Lower lobe of right lung (tissue), 2 donors: ENCODE data around the gene MFRP. TPM values are rescaled to one million over a fixed set of nuclear protein-coding genes. Genes with fewer than 3 reads are reported as not detected.

Source experiments
- ATAC-seq, 2 donors: fragments of 200-7000 bp; cut with Tn5 transposase; one replicate each; pipeline ENCODE4 v1.9.1; 2020 to 2022; ENCODE audit warnings: mild to moderate bottlenecking in 2 of 2, moderate library complexity in 2 of 2
- DNase-seq: peaks from one replicate; pipeline ENCODE4 v3.0.0-alpha.2; 2020
- H3K27ac ChIP-seq: fragments of 200-600 bp; one replicate; pipeline ENCODE4 v1.8.0; 2022
- H3K27me3 ChIP-seq: fragments of 200-600 bp; one replicate; pipeline ENCODE4 v1.8.0; 2022; ENCODE audit warnings: low read depth
- H3K36me3 ChIP-seq: fragments of 200-600 bp; one replicate; pipeline ENCODE4 v1.8.0; 2022; ENCODE audit warnings: mild to moderate bottlenecking
- H3K4me1 ChIP-seq: fragments of 200-600 bp; one replicate; pipeline ENCODE4 v1.8.0; 2022
- H3K4me3 ChIP-seq: fragments of 200-600 bp; one replicate; pipeline ENCODE4 v1.8.0; 2022; ENCODE audit warnings: mild to moderate bottlenecking
- H3K9me3 ChIP-seq: fragments of 200-600 bp; one replicate; pipeline ENCODE4 v1.8.0; 2022
- intact Hi-C: fragments of 100-400 bp; cut with DNase I; formaldehyde crosslinking; loops from one replicate; pipeline ENCODE4 v1.11.0; 2022
- total RNA-seq: library from RNA; stranded (reverse); fragmentation: NEBNext Ultra II Directional; extraction: Animal tissue kit (Norgen Biotek cat#: 25700); gene quantifications from one replicate; pipeline ENCODE4 v1.2.1, GENCODE V29; 2021
- TF ChIP-seq, protein P1 (sequence below): fragments of 200-600 bp; IDR thresholded peaks from one replicate; pipeline ENCODE4 v1.8.0; 2022; ENCODE audit warnings: antibody characterized with exemption, mild to moderate bottlenecking
- donor health status: DM: no; HTN: yes; CAD: no; lungs with severe emphysema.

Gene MFRP
- total RNA-seq, 1 donor from 2014 or later, result not detected

DNA sequence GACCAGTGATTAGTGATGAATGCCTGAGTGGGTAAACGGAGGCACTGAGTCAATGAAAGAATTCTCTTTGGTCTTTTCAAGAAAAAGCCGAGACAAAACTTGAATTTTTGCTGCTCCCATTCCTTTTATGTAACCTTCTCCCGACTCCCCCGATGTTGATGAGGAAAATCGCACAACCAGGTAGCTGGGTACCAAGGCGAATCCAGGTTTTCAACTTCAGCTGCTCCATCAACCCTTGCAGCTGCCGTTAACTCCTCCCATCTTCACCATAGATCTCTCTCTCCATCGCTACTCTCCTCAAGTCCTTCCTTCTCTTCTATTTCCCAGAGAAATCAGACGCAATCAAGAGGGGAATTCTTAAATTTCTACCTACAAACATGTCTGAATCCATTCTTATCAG lies 35.6 kb upstream of the MFRP start:
- Histone ChIP-seq H3K27me3 (no peaks in the 10 kb centered on the region), H3K27ac (peak overlapping the region; percentile 66), H3K4me1 (peaks cover 14% of the 10 kb centered on the region), H3K36me3 (no peaks in the 10 kb centered on the region), H3K9me3 (no peaks in the 10 kb centered on the region), H3K4me3 (peak overlapping the region; percentile 51)
- no peak for ATAC-seq
- intact Hi-C loops, result no loop called here
- no peak for DNase-seq
- TF ChIP-seq, protein P1, sequence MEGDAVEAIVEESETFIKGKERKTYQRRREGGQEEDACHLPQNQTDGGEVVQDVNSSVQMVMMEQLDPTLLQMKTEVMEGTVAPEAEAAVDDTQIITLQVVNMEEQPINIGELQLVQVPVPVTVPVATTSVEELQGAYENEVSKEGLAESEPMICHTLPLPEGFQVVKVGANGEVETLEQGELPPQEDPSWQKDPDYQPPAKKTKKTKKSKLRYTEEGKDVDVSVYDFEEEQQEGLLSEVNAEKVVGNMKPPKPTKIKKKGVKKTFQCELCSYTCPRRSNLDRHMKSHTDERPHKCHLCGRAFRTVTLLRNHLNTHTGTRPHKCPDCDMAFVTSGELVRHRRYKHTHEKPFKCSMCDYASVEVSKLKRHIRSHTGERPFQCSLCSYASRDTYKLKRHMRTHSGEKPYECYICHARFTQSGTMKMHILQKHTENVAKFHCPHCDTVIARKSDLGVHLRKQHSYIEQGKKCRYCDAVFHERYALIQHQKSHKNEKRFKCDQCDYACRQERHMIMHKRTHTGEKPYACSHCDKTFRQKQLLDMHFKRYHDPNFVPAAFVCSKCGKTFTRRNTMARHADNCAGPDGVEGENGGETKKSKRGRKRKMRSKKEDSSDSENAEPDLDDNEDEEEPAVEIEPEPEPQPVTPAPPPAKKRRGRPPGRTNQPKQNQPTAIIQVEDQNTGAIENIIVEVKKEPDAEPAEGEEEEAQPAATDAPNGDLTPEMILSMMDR, result no peak

DNA sequence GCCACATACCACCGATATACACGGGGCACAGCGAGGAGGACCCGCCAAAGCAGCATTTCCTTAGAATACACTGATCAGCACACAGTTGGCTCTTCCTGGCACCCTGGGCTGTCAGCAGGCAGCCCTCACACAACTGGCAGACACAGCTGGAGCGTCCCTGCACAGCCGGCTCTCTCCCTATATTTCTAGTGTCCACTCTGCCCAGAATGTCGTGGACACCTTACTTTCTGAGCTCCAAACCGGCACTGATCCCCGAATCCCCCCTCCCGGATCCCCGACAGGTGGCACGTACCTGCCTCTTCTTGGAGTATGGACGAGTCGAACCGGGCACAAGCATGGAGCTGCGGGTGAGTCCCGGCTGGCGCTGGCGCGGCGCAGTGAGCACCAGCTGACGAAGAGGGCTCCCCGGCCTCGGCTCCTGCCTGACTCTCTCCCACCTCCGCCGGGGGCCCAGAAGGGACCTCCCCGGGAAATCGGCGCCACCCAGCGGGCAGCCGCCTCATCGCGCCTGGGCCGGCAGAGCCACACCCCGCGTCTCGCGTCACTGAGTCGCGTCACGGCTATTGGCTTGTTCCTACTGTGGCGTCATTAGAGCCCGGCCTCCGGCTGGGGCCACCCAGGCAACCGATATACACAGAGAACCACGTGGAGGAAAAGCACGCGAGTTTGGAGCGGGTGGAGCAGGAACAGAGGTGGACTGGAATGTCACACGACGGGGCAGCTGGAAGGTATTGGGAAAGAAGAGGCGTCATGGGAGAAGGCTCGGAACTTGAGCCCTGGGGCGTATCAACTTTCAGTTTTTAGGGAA lies 34.9 kb upstream of the MFRP start, which contains the start of gene USP2:
USP2 (minus strand) TSS at position 510 of the 808 bp plus-strand sequence. CDS start 8,210 bp downstream, outside the sequence.
- TF ChIP-seq, protein P1, result peak; percentile 89
- DNase-seq (peak; percentile 98), ATAC-seq (peak; percentile 98 to 99)
- Histone ChIP-seq H3K4me3 (peak within 1 kb of the TSS; percentile 51), H3K27me3 (no peaks in the 10 kb centered on the region), H3K27ac (peak within 1 kb of the TSS; percentile 66), H3K9me3 (no peaks in the 10 kb centered on the region), H3K4me1 (peaks cover 20% of the 10 kb centered on the region), H3K36me3 (no peaks in the 10 kb centered on the region)
- intact Hi-C loops, result no loop called here

DNA sequence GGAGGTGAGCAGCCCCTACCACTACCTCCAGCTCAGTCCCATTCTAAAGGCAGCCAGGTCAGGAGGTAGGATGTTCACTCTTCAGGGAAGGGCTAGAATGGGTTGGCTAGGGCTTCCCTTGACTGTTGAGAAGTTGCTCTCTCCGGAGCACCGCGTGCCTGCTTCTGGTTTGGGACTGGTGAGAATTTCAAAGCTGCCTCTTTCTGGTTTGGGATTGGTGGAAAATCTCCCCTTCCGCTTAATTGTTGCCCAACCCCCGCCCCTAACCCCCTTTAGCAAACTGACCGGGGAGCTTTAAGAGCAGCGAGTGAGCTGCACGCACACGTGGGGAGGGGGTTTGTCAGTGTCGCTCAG lies 34.3 kb upstream of the MFRP start:
- TF ChIP-seq, protein P1, result no peak
- ATAC-seq, result no peak
- peaks cover 26% of the 10 kb centered on the region for H3K4me1 ChIP-seq
- DNase-seq, result no peak
- H3K27me3 ChIP-seq, result no peaks in the 10 kb centered on the region
- no peaks in the 10 kb centered on the region for H3K9me3 ChIP-seq
- peak overlapping the region; percentile 66 for H3K27ac ChIP-seq
- no peaks in the 10 kb centered on the region for H3K36me3 ChIP-seq
- peak overlapping the region; percentile 51 for H3K4me3 ChIP-seq
- intact Hi-C loops, result no loop called here

DNA sequence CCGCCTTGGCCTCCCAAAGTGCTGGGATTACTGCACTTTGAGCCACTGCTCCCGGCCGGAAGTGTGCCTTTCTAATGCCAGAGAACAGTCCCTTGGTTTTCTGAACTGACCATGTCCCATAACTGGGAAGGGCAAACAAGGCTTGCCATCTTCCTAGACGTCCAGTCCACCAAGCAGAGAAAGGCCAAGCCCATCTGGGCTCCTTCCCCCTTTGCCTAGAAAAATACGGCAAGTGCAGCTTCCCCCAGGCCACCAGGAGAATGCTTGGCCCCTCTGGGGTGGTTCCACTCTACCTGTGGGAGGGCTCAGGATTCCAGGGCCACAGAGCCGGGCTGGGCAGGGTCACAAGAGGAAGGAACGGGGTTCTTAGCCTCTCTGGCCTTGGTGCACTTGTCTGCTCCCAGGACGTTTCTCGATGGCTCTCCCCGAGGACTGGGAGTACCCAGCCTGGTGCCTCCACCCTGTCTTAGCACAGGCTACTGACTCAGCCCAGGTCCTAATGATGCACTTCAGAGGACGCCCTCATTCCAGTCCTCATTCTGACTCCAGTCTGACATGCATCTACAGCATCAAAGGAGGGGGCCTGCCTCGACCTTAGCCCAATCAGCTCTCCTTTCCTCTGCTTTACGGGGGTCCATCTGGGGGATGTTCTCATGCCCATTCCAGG lies 33.8 kb upstream of the MFRP start:
- peaks cover 31% of the 10 kb centered on the region for H3K4me1 ChIP-seq

DNA sequence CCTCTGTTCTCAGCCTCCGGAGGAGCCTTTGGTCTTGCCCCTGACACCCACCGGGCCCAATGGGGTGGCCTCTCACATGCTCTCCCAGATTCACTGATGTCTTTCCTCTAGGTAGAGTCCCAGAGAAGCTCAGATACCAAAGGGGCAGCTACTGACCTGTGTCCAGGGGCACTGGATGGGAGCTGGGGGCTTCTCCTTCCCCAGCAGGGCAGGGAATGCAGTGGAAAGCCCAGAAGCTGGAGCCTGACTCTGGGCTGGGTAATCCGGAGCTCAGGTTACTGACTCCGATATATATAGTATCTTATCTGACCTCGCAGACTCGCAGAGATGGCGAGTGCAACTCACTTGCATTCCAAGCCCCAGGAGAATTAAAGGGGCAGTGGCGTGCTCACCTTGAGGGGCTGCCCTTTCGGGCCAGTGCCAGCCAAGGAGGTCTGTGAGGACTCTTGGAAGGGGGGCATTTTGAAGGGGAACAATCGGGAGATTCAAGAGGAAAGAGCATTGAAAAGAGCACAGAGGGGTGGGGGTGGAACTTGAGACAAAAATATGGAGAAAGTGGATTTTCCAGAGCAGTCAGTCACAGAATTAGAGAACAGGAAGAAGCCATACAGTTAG lies 32.5 kb upstream of the MFRP start:
- TF ChIP-seq, protein P1, result no peak
- Histone ChIP-seq H3K27ac (no peak overlapping the region), H3K4me1 (peaks cover 42% of the 10 kb centered on the region), H3K36me3 (no peaks in the 10 kb centered on the region), H3K4me3 (no peak overlapping the region), H3K27me3 (no peaks in the 10 kb centered on the region), H3K9me3 (no peaks in the 10 kb centered on the region)
- intact Hi-C loops, result no loop called here
- ATAC-seq (no peak), DNase-seq (no peak)

More for the DNA sequence above, 33.8 kb upstream of the MFRP start:
- no peaks in the 10 kb centered on the region for H3K27me3 ChIP-seq
- TF ChIP-seq, protein P1, result no peak
- H3K9me3 ChIP-seq, result no peaks in the 10 kb centered on the region
- no peaks in the 10 kb centered on the region for H3K36me3 ChIP-seq
- intact Hi-C loops, result no loop called here
- H3K4me3 ChIP-seq, result no peak overlapping the region
- ATAC-seq (no peak), DNase-seq (no peak)
- no peak overlapping the region for H3K27ac ChIP-seq
